Measurements from ENCODE around the gene FAM117B. TPM values are rescaled to one million over a fixed set of nuclear protein-coding genes. Genes with fewer than 3 reads are reported as not detected.

FAM117B gene
- total RNA-seq, 1 experiment from 2014 or later = 13.3 TPM

DNA sequence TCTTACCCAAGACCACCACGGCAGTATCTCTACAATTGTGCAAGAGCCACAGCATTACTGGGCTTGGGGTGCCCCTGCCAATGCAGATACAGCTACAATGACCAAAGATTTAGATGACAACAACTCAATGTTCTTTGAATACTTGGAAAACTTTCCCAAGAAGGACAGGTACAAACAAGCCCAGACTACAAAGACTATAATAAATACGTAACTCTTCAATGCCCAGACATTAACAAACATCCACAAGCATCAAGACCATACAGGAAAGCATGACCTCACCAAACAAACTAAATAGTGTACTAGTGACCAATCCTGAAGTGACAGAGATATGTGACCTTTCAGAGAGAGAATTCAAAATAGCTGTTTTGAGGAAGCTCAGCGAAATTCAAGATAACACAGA is 174.0 kb downstream of the FAM117B start:
- CTCF ChIA-PET = no interaction called here
- H3K36me3 ChIP-seq (ENCODE audit: insufficient read depth, low read length, poor library complexity, severe bottlenecking) = no peaks in the 10 kb centered on the region
- intact Hi-C loops (cut with micrococcal nuclease; ENCODE audit: unreplicated experiment) = no loop called here

DNA sequence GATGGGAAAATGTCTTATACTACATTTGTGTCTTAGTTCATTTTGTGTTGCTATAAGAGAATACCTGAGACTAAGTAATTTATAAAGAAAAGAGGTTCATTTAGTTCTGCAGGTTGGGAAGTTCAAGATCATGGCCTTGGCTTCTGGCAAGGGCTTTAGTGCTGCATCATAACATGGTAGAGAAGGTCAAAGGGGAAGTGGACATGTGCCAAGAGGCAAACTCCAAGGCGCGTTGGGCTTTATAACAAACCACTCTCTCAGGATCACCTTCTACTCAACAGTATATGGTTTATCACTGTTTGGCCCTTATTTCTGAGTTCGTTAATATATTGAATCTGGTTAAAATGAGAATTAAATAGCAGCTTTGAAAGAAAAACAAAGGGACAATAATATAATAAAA is 178.6 kb downstream of the FAM117B start:
- CTCF ChIA-PET = no interaction called here

More for the DNA sequence above, 174.0 kb downstream of the FAM117B start:
- no TSS peak for BruUV-seq (replicated peaks)
- no peak overlapping the region for H3K4me3 ChIP-seq (ENCODE audit: low read depth, low read length, poor library complexity, severe bottlenecking)
- H3K9me3 ChIP-seq (ENCODE audit: low read depth, low read length, poor library complexity, severe bottlenecking) = no peaks in the 10 kb centered on the region
- H3K27ac ChIP-seq (ENCODE audit: low read depth, low read length, poor library complexity, severe bottlenecking) = no peak overlapping the region
- DNase-seq (ENCODE audit: low spot score) = no peak
- H3K4me1 ChIP-seq (ENCODE audit: insufficient read depth, low read length, poor library complexity, severe bottlenecking) = no peaks in the 10 kb centered on the region
- no peak for TF ChIP-seq EZH2 (IDR thresholded peaks at IDR 0.05; ENCODE audit: borderline replicate concordance, low read depth, low read length, poor library complexity, severe bottlenecking)
- TF ChIP-seq, protein P1, sequence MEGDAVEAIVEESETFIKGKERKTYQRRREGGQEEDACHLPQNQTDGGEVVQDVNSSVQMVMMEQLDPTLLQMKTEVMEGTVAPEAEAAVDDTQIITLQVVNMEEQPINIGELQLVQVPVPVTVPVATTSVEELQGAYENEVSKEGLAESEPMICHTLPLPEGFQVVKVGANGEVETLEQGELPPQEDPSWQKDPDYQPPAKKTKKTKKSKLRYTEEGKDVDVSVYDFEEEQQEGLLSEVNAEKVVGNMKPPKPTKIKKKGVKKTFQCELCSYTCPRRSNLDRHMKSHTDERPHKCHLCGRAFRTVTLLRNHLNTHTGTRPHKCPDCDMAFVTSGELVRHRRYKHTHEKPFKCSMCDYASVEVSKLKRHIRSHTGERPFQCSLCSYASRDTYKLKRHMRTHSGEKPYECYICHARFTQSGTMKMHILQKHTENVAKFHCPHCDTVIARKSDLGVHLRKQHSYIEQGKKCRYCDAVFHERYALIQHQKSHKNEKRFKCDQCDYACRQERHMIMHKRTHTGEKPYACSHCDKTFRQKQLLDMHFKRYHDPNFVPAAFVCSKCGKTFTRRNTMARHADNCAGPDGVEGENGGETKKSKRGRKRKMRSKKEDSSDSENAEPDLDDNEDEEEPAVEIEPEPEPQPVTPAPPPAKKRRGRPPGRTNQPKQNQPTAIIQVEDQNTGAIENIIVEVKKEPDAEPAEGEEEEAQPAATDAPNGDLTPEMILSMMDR (conservative IDR thresholded peaks at IDR 0.05; ENCODE audit: low read depth, low read length) = no peak
- no peaks in the 10 kb centered on the region for H3K27me3 ChIP-seq (replicated peaks; ENCODE audit: insufficient read depth, low read depth, low read length, poor library complexity)
- POLR2A ChIA-PET (ENCODE audit: low non-redundant PET) = no interaction called here

DNA sequence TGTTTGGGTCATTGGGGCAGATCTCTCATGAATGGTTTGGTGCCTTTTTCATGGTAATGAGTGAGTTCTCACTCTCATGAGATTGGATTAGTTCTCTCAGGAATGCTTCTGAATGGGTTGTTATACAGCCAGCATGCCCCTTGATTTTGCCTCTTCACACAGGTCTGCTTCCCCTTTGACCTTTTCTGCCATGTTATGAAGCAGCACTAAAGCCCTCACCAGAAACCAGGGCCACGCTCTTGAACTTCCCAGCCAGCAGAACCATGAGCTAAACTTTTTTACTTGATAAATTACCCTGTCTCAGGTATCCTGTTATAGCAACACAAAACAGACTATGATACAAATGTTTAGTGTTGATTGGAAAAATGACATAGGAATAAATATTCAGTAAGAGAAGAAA is 179.5 kb downstream of the FAM117B start:
- H3K4me1 ChIP-seq (ENCODE audit: insufficient read depth, low read length, poor library complexity, severe bottlenecking) = no peaks in the 10 kb centered on the region
- no peak for DNase-seq (ENCODE audit: low spot score)
- no peak for TF ChIP-seq EZH2 (IDR thresholded peaks at IDR 0.05; ENCODE audit: borderline replicate concordance, low read depth, low read length, poor library complexity, severe bottlenecking)
- TF ChIP-seq, protein P1 (conservative IDR thresholded peaks at IDR 0.05; ENCODE audit: low read depth, low read length) = no peak
- ChIA-PET POLR2A (ENCODE audit: low non-redundant PET) (no interaction called here), CTCF (no interaction called here)
- intact Hi-C loops (cut with micrococcal nuclease; ENCODE audit: unreplicated experiment) = loop anchor here (10.0 kb wide), 1 partner anchor 229 kb away; no protein-coding TSS in a partner anchor
- H3K27me3 ChIP-seq (replicated peaks; ENCODE audit: insufficient read depth, low read depth, low read length, poor library complexity) = no peaks in the 10 kb centered on the region
- no peaks in the 10 kb centered on the region for H3K9me3 ChIP-seq (ENCODE audit: low read depth, low read length, poor library complexity, severe bottlenecking)
- no peak overlapping the region for H3K4me3 ChIP-seq (ENCODE audit: low read depth, low read length, poor library complexity, severe bottlenecking)
- no peaks in the 10 kb centered on the region for H3K36me3 ChIP-seq (ENCODE audit: insufficient read depth, low read length, poor library complexity, severe bottlenecking)
- BruUV-seq (replicated peaks) = no TSS peak
- no peak overlapping the region for H3K27ac ChIP-seq (ENCODE audit: low read depth, low read length, poor library complexity, severe bottlenecking)

More for the DNA sequence above, 178.6 kb downstream of the FAM117B start:
- intact Hi-C loops (cut with micrococcal nuclease; ENCODE audit: unreplicated experiment) = loop anchor here (10.0 kb wide), 1 partner anchor 229 kb away; no protein-coding TSS in a partner anchor
- Histone ChIP-seq H3K4me1 (ENCODE audit: insufficient read depth, low read length, poor library complexity, severe bottlenecking) (no peaks in the 10 kb centered on the region), H3K36me3 (ENCODE audit: insufficient read depth, low read length, poor library complexity, severe bottlenecking) (no peaks in the 10 kb centered on the region), H3K27ac (ENCODE audit: low read depth, low read length, poor library complexity, severe bottlenecking) (no peak overlapping the region), H3K27me3 (replicated peaks; ENCODE audit: insufficient read depth, low read depth, low read length, poor library complexity) (no peaks in the 10 kb centered on the region), H3K4me3 (ENCODE audit: low read depth, low read length, poor library complexity, severe bottlenecking) (no peak overlapping the region), H3K9me3 (ENCODE audit: low read depth, low read length, poor library complexity, severe bottlenecking) (no peaks in the 10 kb centered on the region)
- POLR2A ChIA-PET (ENCODE audit: low non-redundant PET) = no interaction called here
- DNase-seq (ENCODE audit: low spot score) = no peak
- TF ChIP-seq, protein P1 (conservative IDR thresholded peaks at IDR 0.05; ENCODE audit: low read depth, low read length) = no peak
- no peak for TF ChIP-seq EZH2 (IDR thresholded peaks at IDR 0.05; ENCODE audit: borderline replicate concordance, low read depth, low read length, poor library complexity, severe bottlenecking)
- BruUV-seq (replicated peaks) = no TSS peak

Data from A673 (cell line).